DMS79 (cell line): ENCODE results near the gene CALML6.

Experiments
- DNase-seq: peaks from one replicate; lab custom pipeline; 2025; lab: John Stamatoyannopoulos, UW

CALML6 gene

DNA sequence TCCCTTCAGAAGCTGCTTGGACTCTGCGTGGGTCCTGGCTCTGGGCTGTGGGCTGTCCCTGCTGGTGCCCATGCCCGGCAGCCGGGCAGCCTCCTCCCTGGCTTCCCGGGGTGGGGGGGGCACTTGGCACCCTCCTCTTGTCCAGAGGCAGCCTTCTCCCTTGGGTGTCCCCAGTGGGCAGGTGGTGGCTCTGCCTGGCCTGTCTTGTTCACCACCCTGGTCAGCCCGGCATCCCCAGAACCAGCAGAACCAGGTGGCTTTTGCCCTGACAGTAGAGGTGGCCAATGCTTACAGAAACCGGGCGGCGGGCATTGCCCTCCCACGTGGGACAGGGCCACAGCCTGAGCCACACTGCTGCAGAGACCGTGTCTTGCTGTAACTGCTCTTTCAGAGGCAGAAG, 50.5 kb downstream of the CALML6 start:
- DNase-seq: no peak

DNA sequence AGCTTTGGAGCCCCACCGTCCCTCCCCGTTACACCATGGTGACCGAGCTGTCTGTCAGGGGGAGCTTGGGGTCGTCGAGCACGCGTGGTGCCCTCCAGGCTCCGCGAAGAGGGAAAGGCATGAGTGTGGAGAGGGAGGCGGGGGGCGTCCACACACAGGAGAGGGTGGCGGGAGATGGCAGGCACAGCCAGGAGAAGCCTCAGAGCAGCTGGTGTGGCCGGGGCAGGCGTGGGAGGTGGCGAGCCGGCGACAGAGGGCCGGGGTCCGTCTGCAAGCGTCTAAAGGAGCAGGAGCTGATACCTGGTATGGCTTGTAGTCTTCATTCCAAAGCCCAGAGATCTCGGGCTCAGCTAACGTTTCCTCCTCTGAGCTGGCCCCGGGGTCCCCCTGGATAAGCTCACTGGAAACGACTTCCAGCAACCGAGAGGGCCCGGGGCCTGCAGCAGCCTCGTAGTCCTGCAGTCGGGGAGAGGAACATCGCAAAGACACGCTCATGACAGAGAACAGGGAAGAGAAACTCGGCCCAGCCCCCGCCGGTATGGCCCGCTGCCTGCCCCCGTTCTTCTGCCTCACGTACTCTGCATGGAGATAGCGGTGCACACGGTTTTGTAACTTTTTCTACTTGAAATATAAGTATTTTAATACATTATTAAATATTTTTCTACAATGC, 51.1 kb downstream of the CALML6 start:
- no peak for DNase-seq
